Liver (tissue), 10 donors: ENCODE data around the gene IRF2. TPM values are rescaled to one million over a fixed set of nuclear protein-coding genes. Genes with fewer than 3 reads are reported as not detected.
"Not testable (repeated sequence)": the region's sequence is repeated elsewhere in the genome, so short reads cannot be mapped to it uniquely, and the experiment has no call there.

Experiments used
- DNase-seq: peaks from one replicate; pipeline ENCODE4 v3.0.0-alpha.2; 2017; ENCODE audit warnings: low spot score
- H3K27ac ChIP-seq, 2 donors: one replicate each; pipeline ENCODE4 v1.7.0; 2013; ENCODE audit warnings: inconsistent platforms in 2 of 2, low read length in 2 of 2, control low read depth in 1 of 2, low read depth in 1 of 2, mild to moderate bottlenecking in 1 of 2
- H3K27me3 ChIP-seq, 4 donors: one replicate each; pipeline versions ENCODE4 v1.6.1 to v1.7.0; 2013; ENCODE audit warnings: low read length in 3 of 4, inconsistent platforms in 1 of 4, mild to moderate bottlenecking in 1 of 4, moderate library complexity in 1 of 4; ENCODE audit not compliant: control insufficient read depth in 4 of 4, insufficient read depth in 4 of 4
- H3K36me3 ChIP-seq, 4 donors: one replicate each; pipeline versions ENCODE4 v1.6.1 to v1.7.0; 2013; ENCODE audit warnings: low read length in 3 of 4, mild to moderate bottlenecking in 3 of 4, low read depth in 1 of 4, moderate library complexity in 1 of 4; ENCODE audit not compliant: control insufficient read depth in 4 of 4, insufficient read depth in 3 of 4
- H3K4me1 ChIP-seq, 4 donors: one replicate each; pipeline versions ENCODE4 v1.6.1 to v1.7.0; 2013; ENCODE audit warnings: low read length in 3 of 4, mild to moderate bottlenecking in 3 of 4, moderate library complexity in 1 of 4; ENCODE audit not compliant: control insufficient read depth in 4 of 4, insufficient read depth in 4 of 4
- H3K4me3 ChIP-seq, 3 donors: one replicate each; pipeline versions ENCODE4 v1.6.1 to v1.7.0; 2013; ENCODE audit warnings: low read length in 3 of 3, control low read depth in 1 of 3, low read depth in 1 of 3, mild to moderate bottlenecking in 1 of 3
- H3K9ac ChIP-seq, 2 donors: one replicate each; pipeline ENCODE4 v1.7.0; 2013; ENCODE audit warnings: low read length in 2 of 2, mild to moderate bottlenecking in 2 of 2, moderate library complexity in 2 of 2, control low read depth in 1 of 2, low read depth in 1 of 2
- H3K9me3 ChIP-seq, 4 donors: one replicate each; pipeline versions ENCODE4 v1.6.1 to v1.7.0; 2013; ENCODE audit warnings: low read length in 3 of 4; ENCODE audit not compliant: control insufficient read depth in 4 of 4
- HNF4A ChIP-seq, 2 donors: conservative IDR thresholded peaks; 2 replicates each; pipeline ENCODE4 v1.6.1; 2016; ENCODE audit warnings: antibody characterized with exemption in 2 of 2, mild to moderate bottlenecking in 2 of 2
- RAD21 ChIP-seq, 2 donors: IDR thresholded peaks; 2 replicates each; pipeline ENCODE4 v1.6.1; 2016; ENCODE audit warnings: antibody characterized with exemption in 2 of 2, mild to moderate bottlenecking in 2 of 2
- RXRA ChIP-seq, 2 donors: IDR thresholded peaks; 2 replicates each; pipeline ENCODE4 v1.6.1; 2017 to 2018; ENCODE audit warnings: antibody characterized with exemption in 2 of 2, mild to moderate bottlenecking in 1 of 2
- SP1 ChIP-seq: IDR thresholded peaks from 2 replicates; pipeline ENCODE4 v1.6.1; 2018; ENCODE audit warnings: antibody characterized with exemption, mild to moderate bottlenecking
- YY1 ChIP-seq: IDR thresholded peaks from 2 replicates; pipeline ENCODE4 v1.6.1; 2016; ENCODE audit warnings: antibody characterized with exemption, mild to moderate bottlenecking
- WGBS: extraction: QIAGEN DNeasy Blood & Tissue Kit; methylation state at CpG from one replicate; pipeline ENCODE4 v1.1.7; 2013; 5-methylcytosine and 5-hydroxymethylcytosine counted together
- polyA plus RNA-seq, 2 donors: library from polyadenylated mRNA; stranded (reverse) in 1 of 2; unstranded in 1 of 2; fragments of 200-250 nt in 1 of 2; fragments of >200 nt in 1 of 2; fragmentation: Nextera tagmentation in 1 of 2; extraction: Ambion mirVana in 1 of 2; gene quantifications; one replicate each; pipeline versions ENCODE4 v1.2.1 to v1.2.3, GENCODE V29; 2013 to 2015
- small RNA-seq: library from RNA; depleted of rRNA; stranded (forward); fragments of <200 nt; gene quantifications from one replicate; pipeline ENCODE3, GENCODE V24; 2014
- total RNA-seq, 2 donors: library from RNA; depleted of rRNA; stranded (reverse); fragments of >200 nt; gene quantifications; one replicate each; pipeline ENCODE4 v1.2.3, GENCODE V29; 2014
- donor health status: healthy.
- donor health status: healthy.
- donor health status: healthy.
- donor health status: healthy.
- donor health status: healthy.

Gene IRF2
- total and polyA plus RNA-seq, 4 donors = 12.9 to 25.5 (median 22.2) TPM

GRCh38 chr4:184339398-184340193 is 134.8 kb downstream of the IRF2 start:
- WGBS = 61% methylated on average over 5 of the region's 5 CpGs
- H3K4me3 ChIP-seq, H3K27me3 ChIP-seq, H3K9ac ChIP-seq, H3K36me3 ChIP-seq, H3K9me3 ChIP-seq, DNase-seq: not testable (repeated sequence)
- peak in 1 of 2 donors; percentile 25 for TF ChIP-seq HNF4A (conservative IDR thresholded peaks at IDR 0.05)
- peak in 1 of 2 donors; percentile 42 for TF ChIP-seq RXRA (IDR thresholded peaks at IDR 0.05)
- peak; percentile 24 for TF ChIP-seq YY1
- peak; percentile 6 for TF ChIP-seq SP1
- TF ChIP-seq RAD21 (IDR thresholded peaks at IDR 0.05) = peak in 1 of 2 donors; percentile 6
- peaks cover 0 to 22% (median 15%) of the 10 kb centered on the region in 4 donors for H3K4me1 ChIP-seq
- H3K27ac ChIP-seq = peak overlapping the region; percentile 36 to 42

GRCh38 chr4:184337907-184338306 is 136.4 kb downstream of the IRF2 start:
- H3K9ac ChIP-seq = no peak overlapping the region
- no peak overlapping the region for H3K4me3 ChIP-seq
- H3K4me1 ChIP-seq = peaks cover 0 to 8% (median 3%) of the 10 kb centered on the region in 4 donors
- no peaks in the 10 kb centered on the region for H3K36me3 ChIP-seq
- 56% methylated on average over 1 of the region's 1 CpG for WGBS
- no peak for DNase-seq
- H3K9me3 ChIP-seq = peaks cover 0 to 8% (median 2%) of the 10 kb centered on the region in 4 donors
- no peak for TF ChIP-seq RXRA (IDR thresholded peaks at IDR 0.05)
- no peak overlapping the region for H3K27ac ChIP-seq
- H3K27me3 ChIP-seq = no peaks in the 10 kb centered on the region

Small RNA genes within 50 kb of the gene (small RNA-seq; reads per million reads assigned to genes)
- not detected for gene RF00152

Other genes starting within 250 kb of the IRF2 start
- gene CASP3, start 174.9 kb upstream of the IRF2 start, total RNA-seq = 10 to 100 TPM; 13.2 to 30.1 TPM
- gene CASP3, start 174.9 kb upstream of the IRF2 start, polyA plus RNA-seq = 10 to 100 TPM in 1 of 2 donors, 1 to 10 TPM in 1; 7.8 to 10.4 TPM
- 1 to 10 TPM; 5.9 to 7.3 TPM for gene PRIMPOL, start 175.2 kb upstream of the IRF2 start, total RNA-seq
- gene PRIMPOL, start 175.2 kb upstream of the IRF2 start, polyA plus RNA-seq = 1 to 10 TPM; 2.2 to 5.0 TPM